Measurements from ENCODE around the gene MLF2.

The MLF2 gene, protein sequence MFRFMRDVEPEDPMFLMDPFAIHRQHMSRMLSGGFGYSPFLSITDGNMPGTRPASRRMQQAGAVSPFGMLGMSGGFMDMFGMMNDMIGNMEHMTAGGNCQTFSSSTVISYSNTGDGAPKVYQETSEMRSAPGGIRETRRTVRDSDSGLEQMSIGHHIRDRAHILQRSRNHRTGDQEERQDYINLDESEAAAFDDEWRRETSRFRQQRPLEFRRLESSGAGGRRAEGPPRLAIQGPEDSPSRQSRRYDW

DNA sequence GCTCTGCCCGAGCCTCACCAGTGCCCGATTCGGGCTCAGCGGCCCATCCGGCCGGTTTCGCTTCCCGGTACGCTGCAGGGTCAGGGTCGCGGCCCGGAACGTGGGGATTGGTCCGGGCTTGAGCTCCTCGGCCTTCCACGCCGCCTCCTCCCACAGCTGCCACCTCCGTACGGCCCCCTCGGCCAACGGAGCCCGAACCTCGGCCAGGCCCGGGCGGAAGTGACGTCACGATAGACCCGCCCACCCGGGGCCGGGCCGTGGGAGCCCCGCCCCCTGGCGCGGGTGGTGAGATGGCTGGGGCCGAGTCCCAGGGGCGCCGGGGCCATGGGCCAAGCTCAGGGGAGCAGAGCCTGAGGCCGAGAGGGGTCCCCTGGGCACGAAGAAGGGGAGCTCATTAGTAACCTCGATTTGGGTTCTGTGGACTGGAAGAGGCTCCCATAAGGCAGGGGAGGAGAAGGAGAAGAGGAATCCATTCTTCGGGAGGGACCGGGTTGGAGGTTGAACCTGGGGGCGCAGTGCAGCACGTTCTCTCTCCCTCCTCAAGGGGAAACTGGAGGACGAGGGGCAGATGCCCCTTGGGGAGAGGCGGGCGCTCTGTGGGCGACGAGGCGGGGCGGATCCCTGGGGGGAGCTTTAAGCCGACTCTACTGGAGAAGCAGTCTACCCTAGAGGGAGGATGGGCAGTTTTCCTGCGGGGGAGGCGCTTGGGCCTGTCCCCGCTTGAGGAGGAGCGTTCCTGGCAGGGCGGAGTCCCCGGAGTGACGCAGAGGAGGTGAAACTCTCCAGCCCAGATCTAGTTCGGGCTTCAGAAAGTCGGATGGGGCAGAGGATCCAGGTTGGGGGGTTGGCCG, at the start of gene MLF2:
MLF2 (minus strand) TSS at position 221 of the 851 bp plus-strand sequence. CDS start 807 bp downstream, outside the sequence.
- DNase-seq, result peak; percentile 90

- no peak for DNase-seq
Observed at GRCh38 chr12:6799147-6799546, 46.2 kb upstream of the MLF2 start.

DNA sequence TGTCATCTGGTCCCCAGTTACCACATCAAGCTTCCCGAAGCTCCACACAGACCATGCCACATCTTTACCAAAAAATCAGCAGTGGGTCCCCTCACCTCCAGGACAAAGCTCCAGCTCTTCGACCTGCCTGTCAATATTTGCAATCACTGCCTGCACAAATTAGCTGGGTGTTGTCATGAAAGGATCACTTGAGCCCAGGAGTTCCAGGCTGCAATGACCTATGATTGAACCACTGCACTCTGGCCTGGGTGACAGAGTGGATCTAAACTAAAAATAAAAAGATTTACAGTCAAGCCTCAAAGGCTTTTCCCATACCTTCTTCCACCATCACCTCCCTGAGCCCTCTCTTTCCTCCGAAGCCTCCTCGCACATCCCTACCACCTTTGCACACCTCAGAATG, 43.6 kb upstream of the MLF2 start:
- DNase-seq, result no peak

DNA sequence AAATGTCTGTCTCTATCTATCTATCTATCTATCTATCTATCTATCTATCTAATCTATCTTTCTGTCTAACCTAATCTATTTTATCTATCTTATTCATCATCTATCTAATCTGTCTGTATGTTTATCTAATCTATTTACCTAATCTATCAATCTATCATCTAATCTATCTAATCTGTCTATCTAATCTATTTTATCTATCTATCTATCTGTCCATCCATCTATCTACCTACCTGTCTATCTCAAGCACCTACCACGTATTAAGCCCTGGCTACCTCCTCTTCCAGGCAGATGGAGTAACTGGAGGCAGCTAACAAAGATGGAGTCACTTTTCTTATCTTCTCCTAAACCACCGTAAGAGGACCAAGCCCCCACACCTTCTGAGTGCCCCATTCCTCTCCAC, 42.1 kb upstream of the MLF2 start:
- no peak for DNase-seq

- no peak for DNase-seq
Observed at GRCh38 chr12:6792522-6793201, 39.7 kb upstream of the MLF2 start.

GRCh38 chr12:6791931-6792520, 39.1 kb upstream of the MLF2 start:
- no peak for DNase-seq

DNA sequence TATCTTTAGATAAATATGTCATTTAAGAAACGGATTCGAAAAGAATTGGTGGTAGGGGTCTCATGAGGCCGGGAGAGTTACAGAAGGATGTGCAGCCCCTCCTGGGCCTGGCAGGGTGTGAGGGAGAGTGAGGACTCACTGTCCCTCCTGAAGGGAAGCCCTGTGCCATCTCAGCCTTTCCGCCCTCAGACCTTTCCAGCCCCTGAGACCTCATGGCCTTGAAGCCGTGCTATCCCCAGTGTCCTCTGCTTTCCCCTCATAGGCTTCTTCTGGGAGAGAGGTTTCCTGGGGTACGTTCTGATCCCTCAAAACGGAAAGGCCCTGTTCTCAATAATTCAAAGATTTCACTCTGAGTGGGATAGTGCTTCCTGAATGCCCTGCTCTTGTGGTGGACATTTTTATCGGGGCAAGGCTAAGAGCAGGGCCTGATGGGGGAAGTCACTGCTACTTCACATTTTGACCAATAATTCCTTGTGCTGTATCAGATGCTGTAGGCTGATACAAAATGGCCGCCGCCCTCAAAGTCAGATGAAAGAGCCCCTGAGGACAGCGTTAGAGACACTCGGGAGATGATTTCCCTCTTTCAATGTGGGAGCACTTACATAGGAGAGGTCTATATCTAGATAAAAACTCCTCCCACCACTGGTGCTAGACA, 37.7 kb upstream of the MLF2 start:
- DNase-seq, result no peak

GRCh38 chr12:6788972-6789924, 36.3 kb upstream of the MLF2 start, which contains the start of gene CD4:
TSS of gene CD4 (plus strand) at chr12:6789528. CDS start at chr12:6800139, 10,611 bp downstream.
- DNase-seq, result no peak

DNA sequence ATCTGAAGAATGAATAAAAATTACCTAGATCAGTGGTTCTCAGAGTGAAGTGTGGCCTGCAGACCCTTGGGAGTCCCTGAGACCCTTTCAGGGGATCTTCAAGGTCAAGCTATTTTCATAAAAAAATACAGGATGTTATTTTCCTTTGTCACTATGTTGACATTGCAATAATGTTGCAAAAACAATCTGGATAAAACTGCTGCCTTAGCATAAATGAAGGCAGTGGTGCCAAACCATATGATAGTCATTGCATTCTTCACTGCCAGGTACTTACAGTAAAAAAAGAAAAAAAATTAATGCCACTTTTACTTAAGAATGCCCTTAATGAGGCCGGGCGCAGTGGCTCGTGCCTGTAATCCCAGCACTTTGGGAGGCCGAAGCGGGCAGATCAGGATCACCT, 34.4 kb upstream of the MLF2 start:
- no peak for DNase-seq

GRCh38 chr12:6786416-6787094, 33.6 kb upstream of the MLF2 start:
- DNase-seq, result no peak

DNA sequence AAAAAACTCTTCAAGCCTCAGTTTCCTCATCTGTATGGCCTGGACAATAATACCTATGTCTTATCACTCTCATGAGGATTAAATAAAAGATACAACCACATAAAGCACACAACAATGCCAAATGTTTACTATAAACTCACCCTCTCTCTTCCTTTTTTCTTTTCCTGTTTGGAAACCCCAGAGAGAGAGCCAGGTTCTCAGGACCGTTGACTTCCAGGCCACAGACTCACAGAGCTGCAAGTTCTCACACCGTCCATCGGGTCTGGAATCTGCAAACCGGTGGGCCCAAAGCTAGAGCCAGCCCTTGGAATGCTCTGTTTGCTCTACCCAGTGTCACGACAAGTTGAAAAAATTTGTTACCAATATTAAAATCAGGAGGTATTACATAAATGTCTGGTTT, 31.8 kb upstream of the MLF2 start:
- DNase-seq, result no peak

GRCh38 chr12:6784296-6784695, 31.4 kb upstream of the MLF2 start:
- DNase-seq, result no peak

GRCh38 chr12:6783828-6784227, 30.9 kb upstream of the MLF2 start:
- DNase-seq, result no peak

- DNase-seq, result no peak
Observed at GRCh38 chr12:6782850-6783566, 30.1 kb upstream of the MLF2 start.

DNA sequence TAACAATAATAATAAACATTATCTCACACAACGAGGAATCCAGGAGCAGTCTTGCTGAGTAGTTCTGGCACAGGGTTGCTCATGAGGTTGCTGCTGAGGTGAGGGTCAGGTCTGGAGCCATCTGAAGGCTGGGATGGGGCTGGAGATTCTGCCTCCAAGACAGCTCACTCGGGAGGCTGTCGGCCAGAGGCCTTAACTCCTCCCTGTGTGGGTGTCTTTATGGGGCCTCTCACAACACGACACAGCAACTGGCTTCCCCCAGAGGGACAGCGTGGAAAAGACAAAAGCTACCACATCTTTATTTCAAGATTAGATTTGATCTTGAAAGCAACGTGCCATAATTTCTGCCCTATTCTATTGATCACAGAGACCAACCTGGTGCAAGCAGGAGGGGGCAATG, 29.2 kb upstream of the MLF2 start:
- DNase-seq, result no peak

DNA sequence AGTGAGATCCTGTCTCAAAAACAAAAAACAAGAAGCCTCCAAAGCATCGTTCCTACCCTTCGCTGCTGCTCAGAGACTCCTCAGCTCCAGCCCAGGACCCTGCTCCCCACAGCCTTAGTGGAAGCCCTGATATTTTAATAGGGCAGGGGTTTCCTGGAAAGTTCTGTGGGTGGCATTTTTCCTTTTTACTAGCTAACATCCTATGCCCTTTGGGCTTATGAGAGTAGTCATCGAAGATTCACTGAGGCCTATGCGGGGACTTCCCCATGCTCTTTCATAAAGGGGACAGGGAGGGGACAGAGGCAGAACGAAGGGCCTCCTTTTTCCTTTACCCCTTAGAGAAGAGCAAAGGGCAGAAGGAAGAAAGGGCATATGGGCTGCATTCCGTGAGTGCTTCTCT, 27.6 kb upstream of the MLF2 start:
- no peak for DNase-seq

GRCh38 chr12:6779708-6780432, 26.9 kb upstream of the MLF2 start:
- no peak for DNase-seq

- DNase-seq, result peak; percentile 47
Observed at GRCh38 chr12:6778574-6779550, 25.9 kb upstream of the MLF2 start.
